Measurements from ENCODE around the gene IFT20.
A peak's percentile ranks its signal among the peaks of the same experiment; 100 is the strongest.

IFT20 gene

GRCh38 chr17:28341516-28341915, 6.2 kb upstream of the IFT20 start:
- no peak for TF ChIP-seq FOXP2 (optimal IDR thresholded peaks at IDR 0.05; ENCODE audit: borderline replicate concordance, extremely low read depth, extremely low read length, insufficient read depth)

- no peak for TF ChIP-seq TAF1 (IDR thresholded peaks at IDR 0.05; ENCODE audit: borderline replicate concordance, insufficient read depth, low read length)
- TF ChIP-seq SIN3A (IDR thresholded peaks at IDR 0.05; ENCODE audit: borderline replicate concordance, insufficient read depth, low read length): no peak
- TF ChIP-seq FOXP2 (optimal IDR thresholded peaks at IDR 0.05; ENCODE audit: borderline replicate concordance, extremely low read depth, extremely low read length, insufficient read depth): no peak
- no peak for TF ChIP-seq REST (IDR thresholded peaks at IDR 0.05; ENCODE audit: insufficient read depth in 1 of 2, low read depth in 2 of 2, low read length in 2 of 2)
- no peak for TF ChIP-seq POLR2AphosphoS5 (IDR thresholded peaks at IDR 0.05; ENCODE audit: low read depth, low read length)
Observed at GRCh38 chr17:28340374-28340773, 5.1 kb upstream of the IFT20 start.

GRCh38 chr17:28339431-28339830, 4.2 kb upstream of the IFT20 start:
- TF ChIP-seq REST (IDR thresholded peaks at IDR 0.05; ENCODE audit: insufficient read depth in 1 of 2, low read depth in 2 of 2, low read length in 2 of 2) (no peak), TAF1 (IDR thresholded peaks at IDR 0.05; ENCODE audit: borderline replicate concordance, insufficient read depth, low read length) (no peak), POLR2AphosphoS5 (IDR thresholded peaks at IDR 0.05; ENCODE audit: low read depth, low read length) (no peak), SIN3A (IDR thresholded peaks at IDR 0.05; ENCODE audit: borderline replicate concordance, insufficient read depth, low read length) (no peak), FOXP2 (optimal IDR thresholded peaks at IDR 0.05; ENCODE audit: borderline replicate concordance, extremely low read depth, extremely low read length, insufficient read depth) (no peak)

- no peak; a peak in 1 of 4 replicates for TF ChIP-seq REST (IDR thresholded peaks at IDR 0.05; ENCODE audit: insufficient read depth in 1 of 2, low read depth in 2 of 2, low read length in 2 of 2)
- TF ChIP-seq SIN3A (IDR thresholded peaks at IDR 0.05; ENCODE audit: borderline replicate concordance, insufficient read depth, low read length): 0 out of 2 replicates have a peak, but pooled peaks have one; percentile 54
- no peak for TF ChIP-seq FOXP2 (optimal IDR thresholded peaks at IDR 0.05; ENCODE audit: borderline replicate concordance, extremely low read depth, extremely low read length, insufficient read depth)
- no peak for TF ChIP-seq TAF1 (IDR thresholded peaks at IDR 0.05; ENCODE audit: borderline replicate concordance, insufficient read depth, low read length)
Observed at GRCh38 chr17:28338056-28338768, 2.9 kb upstream of the IFT20 start.

- 0 out of 4 replicates have a peak, but pooled peaks of 1 of the 2 experiments have one; percentile 35 for TF ChIP-seq REST (IDR thresholded peaks at IDR 0.05; ENCODE audit: insufficient read depth in 1 of 2, low read depth in 2 of 2, low read length in 2 of 2)
- no peak for TF ChIP-seq FOXP2 (optimal IDR thresholded peaks at IDR 0.05; ENCODE audit: borderline replicate concordance, extremely low read depth, extremely low read length, insufficient read depth)
- peak; percentile 42; the same call in 1 of the 2 replicates for TF ChIP-seq POLR2AphosphoS5 (IDR thresholded peaks at IDR 0.05; ENCODE audit: low read depth, low read length)
Observed at GRCh38 chr17:28335959-28336871, 943 bp upstream of the IFT20 start.
